Cardiac fibroblast (primary cell): ENCODE results near the gene SYK.

Source experiments
- DNase-seq, 2 donors: peaks; one replicate each; pipeline versions ENCODE4 v3.0.0 to v3.0.0-alpha.2; 2010; ENCODE audit warnings: low read depth in 2 of 2
- H3K4me3 ChIP-seq, 2 donors: replicated peaks in 1 of 2; 1 replicate in 1 of 2; 2 replicates in 1 of 2; pipeline ENCODE4 v1.5.1; 2011; ENCODE audit warnings: low read depth in 2 of 2, low read length in 2 of 2, mild to moderate bottlenecking in 2 of 2, moderate library complexity in 1 of 2
- TF ChIP-seq, protein P1 (sequence below): IDR thresholded peaks from one replicate; pipeline ENCODE4 v1.5.1; 2011; ENCODE audit warnings: low read depth, mild to moderate bottlenecking, low read length, inconsistent platforms

The SYK gene

DNA sequence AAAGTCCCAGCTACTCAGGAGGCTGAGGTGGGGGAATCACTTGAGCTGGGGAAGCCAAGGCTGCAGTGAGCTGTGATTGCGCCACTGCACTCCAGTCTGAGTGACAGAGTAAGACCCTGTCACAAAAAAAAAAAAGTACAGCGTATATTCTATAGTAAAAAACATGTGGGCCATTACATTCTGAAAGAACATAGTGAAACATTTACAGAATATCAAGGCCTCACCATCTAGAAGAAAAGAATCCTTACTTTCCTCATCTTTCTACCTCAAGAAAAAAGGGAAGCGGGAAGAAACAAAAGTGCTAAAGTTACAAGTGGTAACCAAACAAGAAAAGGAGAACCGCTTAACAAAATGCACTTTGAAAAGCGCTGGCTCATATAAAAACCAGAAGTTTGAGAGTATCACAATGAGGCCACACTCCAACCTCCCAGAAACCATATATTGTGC lies 5.7 kb upstream of the SYK start:
- DNase-seq, result no peak
- TF ChIP-seq, protein P1, sequence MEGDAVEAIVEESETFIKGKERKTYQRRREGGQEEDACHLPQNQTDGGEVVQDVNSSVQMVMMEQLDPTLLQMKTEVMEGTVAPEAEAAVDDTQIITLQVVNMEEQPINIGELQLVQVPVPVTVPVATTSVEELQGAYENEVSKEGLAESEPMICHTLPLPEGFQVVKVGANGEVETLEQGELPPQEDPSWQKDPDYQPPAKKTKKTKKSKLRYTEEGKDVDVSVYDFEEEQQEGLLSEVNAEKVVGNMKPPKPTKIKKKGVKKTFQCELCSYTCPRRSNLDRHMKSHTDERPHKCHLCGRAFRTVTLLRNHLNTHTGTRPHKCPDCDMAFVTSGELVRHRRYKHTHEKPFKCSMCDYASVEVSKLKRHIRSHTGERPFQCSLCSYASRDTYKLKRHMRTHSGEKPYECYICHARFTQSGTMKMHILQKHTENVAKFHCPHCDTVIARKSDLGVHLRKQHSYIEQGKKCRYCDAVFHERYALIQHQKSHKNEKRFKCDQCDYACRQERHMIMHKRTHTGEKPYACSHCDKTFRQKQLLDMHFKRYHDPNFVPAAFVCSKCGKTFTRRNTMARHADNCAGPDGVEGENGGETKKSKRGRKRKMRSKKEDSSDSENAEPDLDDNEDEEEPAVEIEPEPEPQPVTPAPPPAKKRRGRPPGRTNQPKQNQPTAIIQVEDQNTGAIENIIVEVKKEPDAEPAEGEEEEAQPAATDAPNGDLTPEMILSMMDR, result no peak
- no peak overlapping the region for H3K4me3 ChIP-seq

DNA sequence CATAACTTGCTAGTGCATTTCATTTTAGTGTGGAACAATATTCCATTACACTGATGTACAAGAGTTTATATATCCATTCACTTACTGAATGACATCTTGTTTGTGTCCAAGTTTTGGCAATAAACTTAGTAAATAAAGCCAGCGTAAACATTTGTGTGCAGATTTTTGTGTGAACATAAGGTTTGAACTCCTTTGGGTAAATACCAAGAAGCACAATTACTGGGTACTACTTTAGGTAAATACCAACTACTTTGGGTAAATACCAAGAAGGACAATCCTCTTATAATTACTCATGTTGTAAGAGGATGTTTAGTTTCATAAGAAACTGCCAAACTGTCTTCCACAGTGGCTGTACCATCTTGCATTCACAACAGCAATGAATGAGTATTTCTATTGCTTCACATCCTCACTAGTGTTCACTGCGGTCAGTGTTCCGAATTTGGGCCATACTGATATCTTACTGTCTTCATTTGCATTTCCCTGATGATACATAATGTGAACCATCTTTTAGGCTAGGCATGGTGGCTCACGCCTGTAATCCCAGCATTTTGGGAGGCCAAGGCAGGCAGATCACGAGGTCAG lies 2.3 kb upstream of the SYK start:
- DNase-seq, result no peak
- no peak overlapping the region for H3K4me3 ChIP-seq
- TF ChIP-seq, protein P1, result no peak

DNA sequence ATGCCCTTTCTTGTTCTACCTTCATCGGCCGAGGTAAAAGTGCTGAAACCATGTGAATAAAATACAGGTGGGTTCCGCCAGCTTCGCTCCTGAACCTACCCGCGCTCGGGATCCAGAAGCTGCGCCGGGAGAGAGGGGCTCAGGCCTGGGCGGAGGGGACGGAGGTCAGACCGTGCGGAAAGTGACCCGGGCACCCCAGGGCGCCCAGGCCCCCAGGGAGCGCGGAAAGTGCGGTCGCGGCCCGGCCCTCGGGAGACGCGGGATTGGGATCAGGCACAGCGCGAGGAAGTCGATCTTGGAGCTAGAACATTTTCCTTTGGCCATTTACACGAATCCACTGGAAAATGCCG lies 329 bp downstream of the SYK start:
- no peak overlapping the region for H3K4me3 ChIP-seq
- TF ChIP-seq, protein P1, result no peak
- DNase-seq, result no peak

DNA sequence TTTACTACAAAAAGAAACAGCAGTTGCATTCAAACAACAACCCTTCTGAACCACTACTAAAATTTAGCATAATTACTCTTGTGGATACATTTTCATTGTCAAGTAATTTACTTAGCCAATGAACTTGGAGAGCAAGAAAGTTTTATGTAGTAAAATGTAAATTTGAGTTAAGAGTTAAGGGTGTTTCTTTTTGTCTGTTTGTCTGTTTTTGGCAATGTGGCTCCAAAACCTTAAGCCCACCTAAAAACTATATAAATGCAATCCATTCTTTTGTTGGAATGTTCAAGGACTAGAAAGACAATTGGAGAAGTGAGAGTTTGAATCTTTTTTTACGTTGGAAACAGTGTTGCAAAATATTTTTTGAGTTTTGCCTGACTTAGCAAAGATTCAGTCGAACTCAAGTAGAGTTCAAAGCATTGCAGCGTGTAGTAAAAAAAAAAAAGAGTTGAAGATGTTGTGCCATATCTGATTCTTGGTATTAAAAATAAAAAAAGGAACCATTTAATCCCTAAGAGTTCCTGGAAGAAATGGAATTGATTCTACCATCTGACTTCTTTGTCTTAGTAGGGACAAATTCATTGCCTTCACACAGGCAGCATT lies 867 bp downstream of the SYK start:
- TF ChIP-seq, protein P1, result no peak
- no peak overlapping the region for H3K4me3 ChIP-seq
- DNase-seq, result no peak

DNA sequence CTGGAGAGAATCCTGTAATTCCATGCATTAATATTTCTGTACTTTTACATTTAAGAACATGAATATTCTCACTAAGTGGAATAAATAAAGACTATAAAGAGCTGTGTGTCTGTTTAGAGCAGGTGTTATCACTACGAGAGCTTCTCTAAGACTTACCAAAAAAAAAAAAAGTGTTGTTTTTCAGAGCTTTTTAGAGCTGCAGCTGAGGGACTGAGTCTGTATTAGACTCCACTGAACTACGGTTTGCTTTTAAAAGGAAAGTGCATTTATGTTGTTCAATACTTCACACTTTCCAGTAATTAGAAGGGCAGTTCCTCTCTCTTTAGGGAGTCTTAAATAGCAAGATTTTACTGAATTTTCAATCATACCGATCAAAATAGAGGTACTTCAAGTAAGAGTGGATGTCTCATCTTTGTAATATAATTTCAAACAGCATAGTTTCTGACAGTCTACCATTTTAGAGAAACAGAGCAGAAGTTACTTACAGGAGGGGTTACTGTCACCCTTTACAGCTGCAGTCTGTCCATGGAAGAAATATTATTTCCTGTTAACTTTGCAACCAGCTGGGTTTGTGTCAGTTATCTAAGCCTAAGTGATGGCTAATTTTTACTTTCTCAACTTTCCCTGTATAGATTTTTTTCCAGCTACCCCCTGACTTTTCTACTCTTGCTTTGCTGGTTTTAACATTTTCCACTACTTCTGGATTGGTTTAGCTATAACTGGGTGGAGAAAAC lies 2.4 kb downstream of the SYK start:
- DNase-seq, result no peak
- H3K4me3 ChIP-seq, result no peak overlapping the region
- TF ChIP-seq, protein P1, result no peak

DNA sequence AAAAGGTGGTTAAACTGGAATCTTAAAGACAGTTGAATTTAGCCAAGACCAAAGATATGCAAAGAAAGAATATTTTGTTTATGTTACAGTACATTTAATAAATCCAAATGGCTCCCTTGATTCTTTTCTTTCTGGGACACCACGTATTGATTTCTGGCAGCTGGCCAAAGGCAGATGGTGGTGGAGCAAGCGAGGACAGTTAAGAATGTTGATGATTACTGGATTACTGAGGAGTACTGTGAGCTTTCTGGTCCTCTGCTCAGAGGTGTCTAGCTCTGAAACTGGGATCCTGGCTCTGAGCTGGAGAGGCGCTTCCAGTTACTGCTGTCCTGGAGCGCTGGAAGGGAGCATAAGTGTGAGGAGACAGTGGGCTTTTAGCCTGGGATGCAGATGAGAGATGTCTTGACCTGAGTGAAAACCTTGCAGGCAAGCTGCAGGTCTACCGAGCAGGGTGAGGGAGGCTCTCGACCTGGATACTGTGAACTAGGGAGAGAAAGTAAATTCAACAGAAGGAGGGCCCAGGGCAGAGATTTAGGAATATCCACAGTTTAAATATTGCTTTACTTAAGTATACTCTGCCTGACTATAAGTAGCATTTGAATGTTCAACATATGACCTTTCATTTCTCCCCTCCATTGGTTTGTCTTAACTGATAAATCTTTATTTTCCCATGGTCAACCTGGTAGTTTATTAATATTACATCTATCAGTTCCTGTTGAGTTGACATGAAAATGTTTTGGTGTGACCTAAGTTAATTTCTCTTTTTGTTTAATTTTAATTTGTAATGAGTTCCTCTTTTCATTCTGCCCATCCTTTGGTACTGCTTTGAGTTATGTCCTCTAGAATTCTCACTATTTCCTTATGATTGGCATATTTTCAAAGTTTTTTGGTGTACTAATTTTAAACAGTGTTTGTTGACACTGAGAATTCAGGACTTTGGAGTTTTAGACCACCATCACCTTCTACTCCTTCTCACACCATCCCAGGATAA lies 3.7 kb downstream of the SYK start:
- H3K4me3 ChIP-seq, result no peak overlapping the region
- TF ChIP-seq, protein P1, result no peak
- DNase-seq, result no peak
